T-helper 1 cell treated with Interleukin-12 subunit alpha and Interleukin-12 subunit beta and Interleukin-4 antibody, amounts not matched to agents 30 μg/mL and 1 μg/mL, for 36 hours (primary cell): ENCODE measurements around the gene SAT2.
"Not testable (repeated sequence)": the region's sequence is repeated elsewhere in the genome, so short reads cannot be mapped to it uniquely, and the experiment has no call there.

ENCODE experiments used
- H3K27ac Mint-ChIP-seq: one replicate; pipeline ENCODE4 v1.8.0; 2021; ENCODE audit warnings: mild to moderate bottlenecking, mixed read lengths
- H3K27me3 Mint-ChIP-seq: one replicate; pipeline ENCODE4 v1.8.0; 2021; ENCODE audit warnings: low read depth, mixed read lengths
- H3K36me3 Mint-ChIP-seq: one replicate; pipeline ENCODE4 v1.8.0; 2021; ENCODE audit warnings: low read depth, mixed read lengths
- H3K4me1 Mint-ChIP-seq: one replicate; pipeline ENCODE4 v1.8.0; 2021; ENCODE audit warnings: low read depth, mixed read lengths
- H3K4me3 Mint-ChIP-seq: one replicate; pipeline ENCODE4 v1.8.0; 2021; ENCODE audit warnings: mild to moderate bottlenecking, moderate library complexity, mixed read lengths
- H3K9me3 Mint-ChIP-seq: one replicate; pipeline ENCODE4 v1.8.0; 2021; ENCODE audit warnings: mixed read lengths

Gene SAT2

DNA sequence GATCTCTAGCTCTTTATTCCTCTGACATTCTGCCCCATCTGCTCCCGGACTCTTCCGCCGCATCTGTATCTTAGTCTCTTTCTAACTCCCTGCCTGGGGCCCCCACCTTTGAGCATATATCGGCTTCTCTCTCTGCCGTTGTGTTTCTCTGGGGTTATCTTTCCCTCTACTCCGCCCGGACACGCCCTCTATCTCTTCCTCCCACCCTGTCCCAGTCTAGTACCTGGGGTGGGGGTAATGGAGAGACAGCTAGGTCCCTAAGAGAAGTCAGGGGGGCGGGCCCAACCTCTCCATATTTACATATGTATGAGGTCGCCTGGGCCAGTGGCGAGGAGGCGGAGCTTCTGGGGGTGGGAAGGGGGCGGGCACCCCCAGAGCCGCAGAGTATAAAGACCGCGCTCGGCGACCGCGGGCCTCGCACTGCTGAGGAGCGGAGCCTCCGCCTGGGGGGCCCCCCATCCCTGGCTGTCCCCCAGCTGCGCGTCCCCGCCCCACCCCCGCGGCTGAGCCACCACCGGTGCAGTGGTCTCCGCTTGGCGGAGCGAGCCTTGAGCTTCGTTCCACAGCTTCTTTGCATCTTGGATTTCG, 23.0 kb upstream of the SAT2 start, which contains the start of gene ATP1B2:
Gene ATP1B2 (plus strand): TSS at position 418 of the 588 bp plus-strand sequence. CDS start 593 bp downstream, outside the sequence.
- Mint-ChIP-seq H3K27me3 (peaks cover 59% of the 10 kb centered on the region), H3K4me1 (peaks cover 14% of the 10 kb centered on the region), H3K36me3 (peaks cover 3% of the 10 kb centered on the region), H3K9me3 (no peaks in the 10 kb centered on the region), H3K27ac (no peak within 1 kb of the TSS), H3K4me3 (peak within 1 kb of the TSS; percentile 83)

DNA sequence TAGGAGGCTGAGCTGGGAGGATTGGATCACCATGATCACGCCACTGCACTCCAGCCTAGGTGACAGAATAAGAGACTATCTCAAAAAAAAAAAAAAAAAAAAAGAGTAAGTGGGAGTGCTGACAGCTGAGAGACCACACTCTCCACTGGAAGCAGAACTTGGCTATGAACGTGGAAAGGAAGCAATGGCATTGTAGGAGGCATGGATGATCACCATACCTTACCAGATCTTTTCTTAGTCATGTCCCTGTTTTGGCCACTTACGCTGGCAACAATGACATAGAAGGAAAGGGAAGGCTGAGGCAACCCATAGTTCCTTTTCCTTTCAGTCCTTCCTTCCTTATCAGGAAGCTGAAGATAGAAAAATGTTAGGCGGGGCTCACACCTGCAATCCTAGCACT, 19.4 kb upstream of the SAT2 start:
- Mint-ChIP-seq H3K4me3 (no peak overlapping the region), H3K9me3 (no peaks in the 10 kb centered on the region), H3K27ac (no peak overlapping the region), H3K27me3 (peaks cover 31% of the 10 kb centered on the region), H3K36me3 (peaks cover 3% of the 10 kb centered on the region), H3K4me1 (peaks cover 28% of the 10 kb centered on the region)

DNA sequence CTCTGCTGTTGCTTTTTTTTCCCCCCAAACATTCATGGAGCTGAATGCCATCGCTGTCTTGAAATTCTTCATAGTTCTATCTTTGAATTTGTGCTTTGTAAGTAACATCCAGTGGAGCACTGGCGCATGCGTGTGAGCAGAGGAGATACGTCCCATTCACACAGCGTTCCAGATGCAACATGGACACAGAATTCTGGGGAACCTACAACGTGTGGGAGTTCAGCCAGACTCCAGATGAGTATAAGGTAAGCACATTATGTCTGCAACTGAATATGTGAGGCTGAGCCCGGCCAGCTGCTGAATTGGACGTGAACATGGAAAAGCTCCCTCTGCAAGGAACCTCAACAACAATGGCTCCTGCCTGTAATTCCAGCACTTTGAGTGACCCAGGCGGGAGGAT, 18.8 kb upstream of the SAT2 start:
- H3K9me3 Mint-ChIP-seq = no peaks in the 10 kb centered on the region
- no peak overlapping the region for H3K27ac Mint-ChIP-seq
- peaks cover 3% of the 10 kb centered on the region for H3K36me3 Mint-ChIP-seq
- H3K27me3 Mint-ChIP-seq = peaks cover 34% of the 10 kb centered on the region
- H3K4me3 Mint-ChIP-seq = no peak overlapping the region
- H3K4me1 Mint-ChIP-seq = peaks cover 31% of the 10 kb centered on the region

DNA sequence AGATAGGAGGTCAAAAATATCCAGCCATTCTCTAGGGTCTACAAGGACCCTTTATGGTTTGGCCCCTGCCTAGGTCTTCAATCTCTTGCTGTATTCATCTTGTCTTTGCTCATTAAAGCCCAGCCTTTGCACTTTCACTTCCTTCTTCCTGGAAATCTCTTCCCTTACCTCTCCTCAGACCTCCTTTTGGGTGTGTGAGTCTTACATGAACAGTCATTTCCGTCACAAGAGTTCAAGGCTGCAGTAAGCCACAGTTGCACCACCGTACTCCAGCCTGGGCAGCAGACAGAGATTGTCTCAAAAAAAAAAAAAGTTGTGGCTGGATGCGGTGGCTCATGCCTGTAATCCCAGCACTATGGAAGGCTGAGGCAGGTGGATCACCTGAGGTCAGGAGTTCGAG, 17.2 kb upstream of the SAT2 start:
- Mint-ChIP-seq H3K36me3 (no peaks in the 10 kb centered on the region), H3K9me3 (no peaks in the 10 kb centered on the region), H3K27me3 (peaks cover 21% of the 10 kb centered on the region), H3K27ac (peak overlapping the region; percentile 41), H3K4me1 (peaks cover 19% of the 10 kb centered on the region), H3K4me3 (peak overlapping the region; percentile 30)

DNA sequence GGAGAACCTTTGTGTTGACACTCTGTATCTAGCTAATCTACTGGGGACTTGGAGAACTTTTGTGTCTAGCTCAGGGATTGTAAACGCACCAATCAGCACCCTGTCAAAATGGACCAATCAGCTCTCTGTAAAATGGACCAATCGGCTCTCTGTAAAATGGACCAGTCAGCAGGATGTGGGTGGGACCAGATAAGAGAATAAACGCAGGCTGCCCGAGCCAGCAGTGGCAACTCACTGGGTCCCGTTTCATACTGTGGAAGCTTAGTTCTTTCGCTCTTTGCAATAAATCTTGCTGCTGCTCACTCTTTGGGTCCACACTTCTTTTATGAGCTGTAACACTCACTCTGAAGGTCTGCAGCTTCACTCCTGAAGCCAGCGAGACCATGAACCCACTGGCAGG, 14.0 kb upstream of the SAT2 start:
- H3K9me3 Mint-ChIP-seq, H3K36me3 Mint-ChIP-seq: not testable (repeated sequence)
- H3K4me3 Mint-ChIP-seq = peak overlapping the region; percentile 65
- peaks cover 22% of the 10 kb centered on the region for H3K27me3 Mint-ChIP-seq
- peaks cover 18% of the 10 kb centered on the region for H3K4me1 Mint-ChIP-seq
- peak overlapping the region; percentile 47 for H3K27ac Mint-ChIP-seq

DNA sequence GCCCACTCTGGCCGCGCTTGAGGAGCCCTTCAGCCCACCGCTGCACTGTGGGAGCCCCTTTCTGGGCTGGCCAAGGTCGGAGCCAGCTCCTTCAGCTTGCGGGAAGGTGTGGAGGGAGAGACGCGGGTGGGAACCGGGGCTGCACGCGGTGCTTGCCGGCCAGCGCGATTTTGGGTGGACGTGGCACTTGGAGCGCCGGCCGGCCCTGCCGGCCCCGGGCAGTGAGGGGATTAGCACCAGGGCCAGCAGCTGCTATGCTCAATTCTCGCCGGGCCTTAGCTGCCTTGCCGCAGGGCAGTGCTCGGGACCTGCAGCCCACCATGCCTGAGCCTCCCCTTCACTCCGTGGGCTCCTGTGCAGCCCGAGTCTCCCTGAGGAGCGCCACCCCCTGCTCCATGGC, 13.2 kb upstream of the SAT2 start:
- no peaks in the 10 kb centered on the region for H3K9me3 Mint-ChIP-seq
- peaks cover 18% of the 10 kb centered on the region for H3K27me3 Mint-ChIP-seq
- no peaks in the 10 kb centered on the region for H3K36me3 Mint-ChIP-seq
- H3K27ac Mint-ChIP-seq = no peak overlapping the region
- H3K4me3 Mint-ChIP-seq = no peak overlapping the region
- H3K4me1 Mint-ChIP-seq = peaks cover 16% of the 10 kb centered on the region

DNA sequence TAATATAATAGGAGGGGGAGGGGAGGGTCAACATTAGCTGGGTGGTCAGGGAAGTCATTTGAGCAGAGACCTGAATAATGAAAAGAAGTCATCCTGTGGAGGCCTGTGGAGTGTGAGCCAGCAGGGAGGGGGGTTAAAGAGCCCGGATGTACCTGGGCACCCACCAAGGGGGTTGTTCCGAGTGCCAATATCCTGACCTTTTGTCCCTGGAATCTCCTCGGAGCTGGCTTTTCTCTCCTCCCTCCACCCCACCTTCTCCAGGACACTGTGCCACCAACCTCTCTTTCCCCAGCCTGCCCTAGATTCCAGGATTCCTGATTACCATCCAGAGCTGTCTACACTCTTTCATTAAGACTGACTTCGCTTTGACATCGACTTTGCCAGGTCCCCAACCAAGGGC, 8.5 kb upstream of the SAT2 start:
- Mint-ChIP-seq H3K9me3 (no peaks in the 10 kb centered on the region), H3K27ac (no peak overlapping the region), H3K36me3 (no peaks in the 10 kb centered on the region), H3K4me3 (no peak overlapping the region), H3K4me1 (peaks cover 4% of the 10 kb centered on the region), H3K27me3 (peaks cover 13% of the 10 kb centered on the region)

DNA sequence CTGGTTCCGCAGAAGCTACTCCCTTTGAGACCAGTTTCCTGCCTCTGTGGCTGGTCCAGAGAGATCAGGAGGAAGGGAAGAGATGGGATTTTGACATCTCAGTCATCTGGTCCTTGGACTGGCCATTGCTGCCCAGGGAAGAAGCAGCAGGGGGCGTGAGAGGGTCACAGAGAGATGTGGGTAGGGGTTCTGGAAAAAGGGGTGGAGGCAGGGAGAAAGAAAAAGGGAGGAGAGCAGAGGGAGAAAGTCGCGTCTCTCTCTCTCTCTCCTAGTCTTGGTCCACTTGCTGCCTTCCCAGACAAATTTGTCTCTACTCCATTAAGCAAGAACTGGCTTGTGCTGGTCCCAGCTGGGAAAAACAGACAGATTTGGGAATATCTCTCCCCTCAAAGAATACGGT, 6.8 kb upstream of the SAT2 start:
- peaks cover 8% of the 10 kb centered on the region for H3K27me3 Mint-ChIP-seq
- H3K36me3 Mint-ChIP-seq = no peaks in the 10 kb centered on the region
- peaks cover 4% of the 10 kb centered on the region for H3K4me1 Mint-ChIP-seq
- H3K27ac Mint-ChIP-seq = no peak overlapping the region
- no peaks in the 10 kb centered on the region for H3K9me3 Mint-ChIP-seq
- no peak overlapping the region for H3K4me3 Mint-ChIP-seq

DNA sequence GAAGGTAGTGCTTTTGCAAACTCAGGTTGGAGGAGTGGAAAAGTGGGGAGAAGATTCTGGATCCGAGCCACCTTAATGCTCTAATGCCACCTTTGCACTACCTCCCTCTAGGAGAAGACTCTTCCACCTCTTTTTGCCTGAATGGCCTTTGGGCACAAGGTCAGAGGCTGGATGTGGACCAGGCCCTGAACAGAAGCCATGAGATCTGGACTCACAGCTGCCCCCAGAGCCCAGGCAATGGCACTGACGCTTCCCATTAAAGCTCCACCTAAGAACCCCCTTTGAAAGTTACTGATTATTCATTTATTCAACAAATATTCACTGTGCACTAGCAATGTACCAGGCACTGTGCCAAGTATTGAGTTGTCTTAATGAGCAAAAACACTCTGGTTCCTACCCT, 5.5 kb upstream of the SAT2 start:
- no peaks in the 10 kb centered on the region for H3K27me3 Mint-ChIP-seq
- no peaks in the 10 kb centered on the region for H3K9me3 Mint-ChIP-seq
- H3K27ac Mint-ChIP-seq = no peak overlapping the region
- no peak overlapping the region for H3K4me3 Mint-ChIP-seq
- no peaks in the 10 kb centered on the region for H3K36me3 Mint-ChIP-seq
- peaks cover 4% of the 10 kb centered on the region for H3K4me1 Mint-ChIP-seq

DNA sequence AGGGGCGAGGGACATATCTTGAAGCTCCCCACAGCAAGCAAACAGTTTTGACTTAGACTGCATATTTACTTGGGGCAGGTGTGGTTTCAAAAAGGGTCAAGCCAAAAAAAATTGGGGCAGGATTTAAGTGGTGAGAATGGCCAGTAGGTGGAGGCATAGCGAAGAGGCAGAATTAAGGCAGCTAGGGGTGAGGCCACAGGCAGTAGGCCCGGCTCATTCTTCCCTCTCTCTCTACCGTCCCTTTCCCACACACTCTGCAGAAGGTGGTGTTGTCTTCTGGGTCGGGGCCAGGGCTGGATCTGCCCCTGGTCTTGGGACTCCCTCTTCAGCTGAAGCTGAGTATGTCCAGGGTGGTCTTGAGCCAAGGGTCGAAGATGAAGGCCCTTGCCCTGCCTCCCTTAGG, 4.9 kb upstream of the SAT2 start:
- Mint-ChIP-seq H3K9me3 (no peaks in the 10 kb centered on the region), H3K27ac (no peak overlapping the region), H3K27me3 (no peaks in the 10 kb centered on the region), H3K4me3 (no peak overlapping the region), H3K4me1 (peaks cover 4% of the 10 kb centered on the region), H3K36me3 (no peaks in the 10 kb centered on the region)

DNA sequence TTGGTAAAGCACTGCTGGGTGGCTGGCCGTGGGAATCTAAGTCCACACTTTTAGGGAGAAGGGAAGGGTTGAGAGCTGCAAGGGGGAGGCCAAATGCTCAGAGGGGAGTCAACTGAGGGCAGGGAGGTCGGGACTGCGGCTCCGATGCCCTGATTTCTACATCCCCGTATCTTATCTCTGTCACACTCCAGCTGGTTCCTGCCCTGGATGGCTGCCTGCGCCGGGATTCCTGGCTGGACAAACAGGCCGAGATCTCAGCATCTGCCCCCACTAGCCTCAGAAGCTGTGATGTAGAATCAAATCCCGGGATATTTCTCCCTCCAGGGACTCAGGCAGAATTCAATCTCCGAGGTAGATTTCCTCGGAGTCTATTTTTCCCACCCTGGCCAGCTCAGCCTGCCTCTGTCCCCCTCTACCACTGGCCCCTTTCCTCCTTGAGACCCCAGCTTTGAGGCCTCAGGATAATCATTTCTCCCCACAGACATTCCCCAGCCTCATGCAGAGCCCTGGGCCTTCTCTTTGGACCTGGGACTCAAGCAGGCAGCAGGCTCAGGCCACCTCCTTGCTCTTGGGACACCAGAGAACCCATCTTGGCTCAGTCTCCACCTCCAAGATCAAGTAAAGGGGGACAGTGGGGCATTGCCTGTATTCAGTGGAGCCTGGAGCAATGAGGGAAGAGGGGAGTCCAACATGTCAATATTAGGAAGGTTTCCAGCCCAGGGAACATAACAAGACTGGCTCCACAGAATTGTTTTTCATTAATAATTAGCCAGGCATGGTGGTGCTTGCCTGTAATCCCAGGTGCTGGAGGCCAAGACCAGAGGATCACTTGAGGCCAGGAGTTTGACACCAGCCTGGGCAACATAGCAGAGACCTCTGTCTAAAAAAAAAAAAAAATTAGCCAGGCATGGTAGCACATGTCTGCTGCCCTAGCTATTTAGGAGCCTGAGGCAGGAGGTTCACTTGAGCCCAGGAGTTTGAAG, 4.1 kb upstream of the SAT2 start:
- Mint-ChIP-seq H3K27me3 (no peaks in the 10 kb centered on the region), H3K36me3 (no peaks in the 10 kb centered on the region), H3K4me3 (no peak overlapping the region), H3K27ac (no peak overlapping the region), H3K9me3 (no peaks in the 10 kb centered on the region), H3K4me1 (peaks cover 8% of the 10 kb centered on the region)

DNA sequence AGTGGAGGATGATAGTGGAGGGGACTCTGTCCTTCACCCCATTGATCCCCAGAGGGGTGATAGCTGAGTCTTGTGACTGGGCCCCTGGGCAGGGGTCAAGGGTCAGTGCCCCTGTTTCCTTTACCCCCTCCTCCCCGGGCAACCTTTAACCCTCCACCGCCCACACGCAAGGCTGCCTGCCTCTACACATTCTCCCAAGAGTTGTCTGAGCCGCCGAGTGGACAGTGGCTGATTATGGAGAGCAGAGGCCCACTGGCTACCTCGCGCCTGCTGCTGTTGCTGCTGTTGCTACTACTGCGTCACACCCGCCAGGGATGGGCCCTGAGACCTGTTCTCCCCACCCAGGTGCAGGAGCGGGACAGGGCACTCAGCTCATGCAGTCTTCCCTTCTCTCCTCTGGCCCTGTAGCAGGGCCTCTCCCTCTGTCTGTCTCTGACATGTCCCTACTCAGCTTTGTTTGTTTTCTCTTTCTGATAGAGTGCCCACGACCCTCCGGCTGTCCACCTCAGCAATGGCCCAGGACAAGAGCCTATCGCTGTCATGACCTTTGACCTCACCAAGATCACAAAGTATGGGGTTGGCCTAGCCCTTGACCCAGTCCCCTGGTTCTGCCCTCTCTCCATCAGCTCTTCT, 2.4 kb upstream of the SAT2 start, which contains the start of gene SHBG:
Gene SHBG (plus strand): TSS at position 197 of the 633 bp plus-strand sequence. CDS start 38 bp downstream, at position 235.
- H3K27me3 Mint-ChIP-seq = no peaks in the 10 kb centered on the region
- H3K4me3 Mint-ChIP-seq = no peak within 1 kb of the TSS
- no peak within 1 kb of the TSS for H3K27ac Mint-ChIP-seq
- H3K36me3 Mint-ChIP-seq = peaks cover 2% of the 10 kb centered on the region
- H3K4me1 Mint-ChIP-seq = peaks cover 9% of the 10 kb centered on the region
- H3K9me3 Mint-ChIP-seq = no peaks in the 10 kb centered on the region

DNA sequence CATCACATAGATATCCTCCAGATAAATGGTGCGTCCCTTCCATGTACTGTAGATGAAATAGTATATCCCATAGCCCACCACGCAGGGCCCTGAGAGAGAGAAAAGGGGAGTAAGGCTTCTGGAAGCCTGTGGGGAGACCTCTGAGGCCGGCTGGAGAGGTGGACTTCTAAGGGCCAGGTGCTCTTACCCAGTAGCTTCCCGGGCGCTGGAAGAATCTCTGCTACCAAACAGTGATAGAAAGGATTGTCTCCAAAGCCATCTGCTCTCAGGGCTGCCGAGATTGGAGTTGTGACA, 718 bp downstream of the SAT2 start:
- Mint-ChIP-seq H3K9me3 (no peaks in the 10 kb centered on the region), H3K4me3 (peak overlapping the region; percentile 95), H3K36me3 (peaks cover 2% of the 10 kb centered on the region), H3K4me1 (peaks cover 5% of the 10 kb centered on the region), H3K27ac (no peak overlapping the region), H3K27me3 (no peaks in the 10 kb centered on the region)

DNA sequence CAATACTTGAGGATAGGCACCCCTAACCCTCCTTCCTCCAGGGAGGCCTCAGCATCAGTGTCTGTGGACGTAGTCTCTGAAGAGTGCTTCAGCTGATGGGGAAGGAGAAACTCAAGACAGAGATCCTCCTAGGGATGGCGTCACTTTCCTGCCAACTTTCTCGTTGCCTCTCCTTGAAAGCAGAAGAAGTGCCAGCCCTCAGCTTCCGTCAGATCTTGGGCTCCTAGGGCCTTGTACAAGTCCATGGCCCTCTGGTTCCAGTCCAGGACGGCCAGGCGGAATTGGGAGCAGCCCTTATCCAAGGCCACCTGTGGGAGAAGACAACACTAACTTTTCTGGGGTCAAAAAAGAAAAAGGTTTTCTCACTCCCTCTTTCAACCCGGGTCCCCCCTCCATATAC, 1.3 kb downstream of the SAT2 start:
- Mint-ChIP-seq H3K9me3 (no peaks in the 10 kb centered on the region), H3K4me3 (peak overlapping the region; percentile 95), H3K27me3 (no peaks in the 10 kb centered on the region), H3K27ac (no peak overlapping the region), H3K36me3 (peaks cover 2% of the 10 kb centered on the region), H3K4me1 (peaks cover 5% of the 10 kb centered on the region)

DNA sequence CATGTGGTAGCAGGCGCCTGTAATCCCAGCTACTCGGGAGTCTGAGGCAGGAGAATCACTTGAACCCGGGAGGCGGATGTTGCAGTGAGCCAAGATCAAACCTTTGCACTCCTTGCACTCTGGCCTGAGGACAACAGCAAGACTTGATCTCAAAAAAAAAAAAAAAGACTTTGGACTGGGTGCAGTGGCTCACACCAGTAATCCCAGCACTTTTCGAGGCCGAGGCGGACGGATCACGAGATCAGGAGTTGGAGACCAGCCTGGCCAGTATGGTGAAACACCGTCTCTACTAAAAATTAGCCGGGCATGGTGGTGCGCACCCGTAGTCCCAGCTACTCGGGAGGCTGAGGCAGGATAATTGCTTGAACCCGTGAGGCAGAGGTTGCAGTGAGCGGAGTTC, 1.9 kb downstream of the SAT2 start:
- H3K27me3 Mint-ChIP-seq, H3K36me3 Mint-ChIP-seq, H3K27ac Mint-ChIP-seq, H3K9me3 Mint-ChIP-seq, H3K4me1 Mint-ChIP-seq, H3K4me3 Mint-ChIP-seq: not testable (repeated sequence)
